ENCODE measurements around the gene RAB13. TPM values are rescaled to one million over a fixed set of nuclear protein-coding genes. Genes with fewer than 3 reads are reported as not detected.

RAB13 gene
- total and polyA plus RNA-seq, 2 of the 4 experiments (the other 2 are of a cell fraction) = 42.3 to 249 TPM

DNA sequence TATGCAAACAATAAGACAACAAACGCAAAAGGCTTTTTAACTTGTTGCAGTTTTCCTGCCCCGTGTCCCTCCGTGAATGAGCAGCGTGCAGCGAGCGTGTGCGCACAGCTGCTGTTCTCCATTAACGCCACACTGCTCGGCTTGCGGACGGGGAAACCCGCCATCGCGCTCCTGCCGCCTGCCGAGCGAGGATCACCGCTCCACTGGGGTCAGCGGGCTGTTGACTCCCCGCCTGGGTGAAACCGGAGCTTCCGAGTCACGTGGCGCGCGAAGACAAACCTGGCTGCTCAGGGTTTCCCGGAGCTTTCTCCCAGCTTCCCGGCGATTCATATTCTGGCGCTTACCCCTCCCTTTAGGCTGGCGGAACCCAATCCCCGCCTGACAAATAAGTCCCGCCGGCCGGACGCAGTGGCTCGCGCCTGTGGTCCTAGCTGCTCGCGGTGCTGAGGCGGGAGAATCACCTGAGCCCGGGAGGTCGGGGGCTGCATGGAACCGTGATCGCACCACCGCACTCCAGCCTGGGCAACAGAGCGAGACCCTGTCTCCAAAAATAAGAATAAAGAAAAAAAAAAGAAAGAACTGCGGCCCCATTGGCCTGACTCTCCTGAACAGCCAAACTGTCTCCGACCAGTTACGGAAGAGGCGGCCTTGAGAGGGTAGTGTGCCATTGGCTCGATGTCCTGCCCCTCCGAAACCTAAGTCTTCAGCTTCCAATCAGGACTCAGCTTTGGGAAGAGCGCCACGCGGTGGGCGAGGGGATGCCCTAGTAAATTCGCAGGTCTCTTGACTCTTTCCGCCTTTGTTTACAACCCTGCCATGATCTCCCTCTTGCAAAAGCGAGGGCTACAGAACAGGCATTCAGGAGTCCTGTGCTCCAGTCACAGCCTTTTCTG, 18.8 kb downstream of the RAB13 start, which contains the start of gene CREB3L4 (continued):
- peak; percentile 90 for TF ChIP-seq MXI1 (IDR thresholded peaks at IDR 0.05; ENCODE audit: borderline replicate concordance, low read depth, low read length)

DNA sequence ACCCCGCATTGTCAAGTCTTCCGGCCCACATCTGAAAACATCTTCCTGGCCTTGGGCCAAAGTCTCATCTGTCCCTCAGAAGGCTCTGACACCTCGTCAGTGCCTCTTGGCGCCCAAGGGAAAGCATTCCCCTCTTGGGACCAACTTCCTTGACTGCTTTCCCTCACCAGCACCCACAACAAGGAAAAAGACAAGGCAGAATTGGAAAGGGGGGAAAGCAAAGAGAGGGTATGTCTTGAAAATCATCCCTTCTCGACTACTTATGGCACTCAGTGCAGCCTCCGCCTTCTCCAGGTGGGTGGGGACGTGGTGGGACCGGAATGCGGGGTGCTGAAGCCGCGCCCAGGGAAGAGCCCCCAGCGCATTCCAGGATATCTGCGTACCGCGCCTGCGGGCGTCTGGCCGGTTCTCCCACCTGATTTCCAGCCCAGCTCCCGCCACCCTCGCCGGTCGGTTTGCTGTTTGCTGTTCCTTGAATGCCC, 22.2 kb downstream of the RAB13 start:
- peak overlapping the region; percentile 14 for H3K18ac ChIP-seq (ENCODE audit: low read depth, low read length)
- TF ChIP-seq SMC3 (IDR thresholded peaks at IDR 0.05; ENCODE audit: low read depth, low read length) = no peak
- no peak; the same call in 1 of the 2 replicates for TF ChIP-seq POLR2A (IDR thresholded peaks at IDR 0.05; ENCODE audit: low read depth, low read length)
- no peak for TF ChIP-seq FOS (IDR thresholded peaks at IDR 0.05; ENCODE audit: low read depth, low read length)
- H3K27ac ChIP-seq (ENCODE audit: insufficient read depth, low read length) = peak overlapping the region; percentile 36
- peak overlapping the region; percentile 98 for H3K23ac ChIP-seq (ENCODE audit: low read depth, low read length)
- 1% methylated on average over 14 of the region's 22 CpGs; no CpG with 5 or more reads in 1 of the 2 experiments for WGBS, 2 experiments (ENCODE audit: extremely low coverage in 2 of 2, insufficient read length in 1 of 2)
- H3K27me3 ChIP-seq (ENCODE audit: control insufficient read depth, insufficient read depth, low read length) = no peaks in the 10 kb centered on the region
- H2BK5ac ChIP-seq (ENCODE audit: low read depth, low read length, poor library complexity, severe bottlenecking) = peak overlapping the region; percentile 69
- dilution Hi-C loops (cut with HindIII; ENCODE audit: low sequenced_read_pairs, unreplicated experiment) = no loop called here
- peak overlapping the region; percentile 68 for H2BK120ac ChIP-seq (ENCODE audit: low read depth, low read length)
- peak overlapping the region; percentile 86 for H3K4me2 ChIP-seq (ENCODE audit: low read depth, low read length)
- H3K4ac ChIP-seq (ENCODE audit: low read depth, low read length) = peak overlapping the region; percentile 97
- peak overlapping the region; percentile 86 for H4K91ac ChIP-seq (ENCODE audit: insufficient read depth, low read depth, low read length)
- peak overlapping the region; percentile 54 for H4K5ac ChIP-seq (ENCODE audit: low read depth, low read length)
- peaks cover 3% of the 10 kb centered on the region for H4K20me1 ChIP-seq (ENCODE audit: insufficient read depth, low read length)
- H3K4me3 ChIP-seq (ENCODE audit: insufficient read depth, low read depth, low read length) = peak overlapping the region; percentile 76
- peak overlapping the region; percentile 98 for H2AK9ac ChIP-seq (replicated peaks; ENCODE audit: low read depth, low read length, poor library complexity)
- intact Hi-C loops (cut with micrococcal nuclease) = loop anchor here (2.0 kb wide), 1 partner anchor 23 kb away; the partner anchor contains the start of gene RAB13
- H3K9me1 ChIP-seq (ENCODE audit: insufficient read depth, low read length) = peaks cover 17% of the 10 kb centered on the region; the same call in 1 of the 2 replicates
- DNase-seq (no peak), ATAC-seq (ENCODE audit: low read depth) (no peak)
- H3K79me1 ChIP-seq (ENCODE audit: low read depth in 1 of 2, low read length in 2 of 2) = peaks cover 14 to 67% of the 10 kb centered on the region in 2 experiments; a peak in 3 of 4 replicates
- peak overlapping the region; percentile 58; the same call in 1 of the 2 replicates for H2BK20ac ChIP-seq (ENCODE audit: low read depth, low read length)
- ChIA-PET POLR2A (ENCODE audit: unreplicated experiment) (interaction anchor here (1.1 kb wide), 1 partner anchor 14 kb away, joined by 3 read pairs; the partner anchor contains the start of gene JTB), CTCF (interaction anchor here (1.4 to 2.1 kb wide), 2 partner anchors 12 to 18 kb away, joined by 3 to 10 read pairs; partner anchors contain the start of gene DENND4B)
- H4K8ac ChIP-seq (ENCODE audit: low read depth in 2 of 2, low read length in 2 of 2) = peak overlapping the region; percentile 61 to 87
- in situ Hi-C loops (cut with MboI; ENCODE audit: low sequenced_read_pairs) = loop anchor here (25.0 kb wide), 1 partner anchor 427 kb away; the partner anchor contains the start of genes S100A3, S100A4, S100A5 and S100A6
- peak overlapping the region; percentile 42; the same call in 1 of the 3 replicates for H2BK15ac ChIP-seq (ENCODE audit: low read depth, low read length)
- H3K56ac ChIP-seq (ENCODE audit: extremely low read depth, insufficient read depth, low read length) = peak overlapping the region; percentile 87
- peaks cover 7% of the 10 kb centered on the region for H3K4me1 ChIP-seq (ENCODE audit: control insufficient read depth, insufficient read depth, low read length)
- H3K9ac ChIP-seq (ENCODE audit: low read depth, low read length) = peak overlapping the region; percentile 62
- TSS peak; percentile 37 for BruUV-seq (replicated peaks)
- peak overlapping the region; percentile 98 for H2AFZ ChIP-seq (replicated peaks; ENCODE audit: low read length, poor library complexity)
- peak overlapping the region; percentile 93 for H2AK5ac ChIP-seq (ENCODE audit: low read depth, low read length)
- H3K14ac ChIP-seq (replicated peaks; ENCODE audit: low read depth, low read length) = peak overlapping the region; percentile 94
- H3K36me3 ChIP-seq (ENCODE audit: control insufficient read depth, insufficient read depth, low read length) = peaks cover 13% of the 10 kb centered on the region; the same call in 1 of the 2 replicates
- H3K9me3 ChIP-seq (ENCODE audit: control insufficient read depth, insufficient read depth, low read length) = no peaks in the 10 kb centered on the region
